ENCODE data around the gene EDIL3. TPM values are rescaled to one million over a fixed set of nuclear protein-coding genes. Genes with fewer than 3 reads are reported as not detected.

EDIL3 gene
- total RNA-seq, 1 donor from 2014 or later, result 604 TPM

GRCh38 chr5:84119252-84119651, 265.4 kb downstream of the EDIL3 start:
- no peak for DNase-seq (ENCODE audit: low spot score)
- H3K4me3 Mint-ChIP-seq (ENCODE audit: unreplicated experiment), result no peak overlapping the region
- H3K36me3 Mint-ChIP-seq (ENCODE audit: low read depth), result peaks cover 1% of the 10 kb centered on the region
- TF ChIP-seq, protein P1, sequence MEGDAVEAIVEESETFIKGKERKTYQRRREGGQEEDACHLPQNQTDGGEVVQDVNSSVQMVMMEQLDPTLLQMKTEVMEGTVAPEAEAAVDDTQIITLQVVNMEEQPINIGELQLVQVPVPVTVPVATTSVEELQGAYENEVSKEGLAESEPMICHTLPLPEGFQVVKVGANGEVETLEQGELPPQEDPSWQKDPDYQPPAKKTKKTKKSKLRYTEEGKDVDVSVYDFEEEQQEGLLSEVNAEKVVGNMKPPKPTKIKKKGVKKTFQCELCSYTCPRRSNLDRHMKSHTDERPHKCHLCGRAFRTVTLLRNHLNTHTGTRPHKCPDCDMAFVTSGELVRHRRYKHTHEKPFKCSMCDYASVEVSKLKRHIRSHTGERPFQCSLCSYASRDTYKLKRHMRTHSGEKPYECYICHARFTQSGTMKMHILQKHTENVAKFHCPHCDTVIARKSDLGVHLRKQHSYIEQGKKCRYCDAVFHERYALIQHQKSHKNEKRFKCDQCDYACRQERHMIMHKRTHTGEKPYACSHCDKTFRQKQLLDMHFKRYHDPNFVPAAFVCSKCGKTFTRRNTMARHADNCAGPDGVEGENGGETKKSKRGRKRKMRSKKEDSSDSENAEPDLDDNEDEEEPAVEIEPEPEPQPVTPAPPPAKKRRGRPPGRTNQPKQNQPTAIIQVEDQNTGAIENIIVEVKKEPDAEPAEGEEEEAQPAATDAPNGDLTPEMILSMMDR (IDR thresholded peaks at IDR 0.05), result no peak
- peaks cover 24% of the 10 kb centered on the region for H3K4me1 Mint-ChIP-seq (ENCODE audit: low read depth)
- H3K27me3 Mint-ChIP-seq (ENCODE audit: low read depth), result no peaks in the 10 kb centered on the region
- H3K27ac Mint-ChIP-seq (ENCODE audit: unreplicated experiment), result no peak overlapping the region
- no peaks in the 10 kb centered on the region for H3K9me3 Mint-ChIP-seq (ENCODE audit: low read depth)

- TF ChIP-seq, protein P1 (IDR thresholded peaks at IDR 0.05), result no peak
- H3K27ac Mint-ChIP-seq (ENCODE audit: unreplicated experiment), result no peak overlapping the region
- no peak overlapping the region for H3K4me3 Mint-ChIP-seq (ENCODE audit: unreplicated experiment)
- H3K9me3 Mint-ChIP-seq (ENCODE audit: low read depth), result no peaks in the 10 kb centered on the region
- DNase-seq (ENCODE audit: low spot score), result no peak
- H3K4me1 Mint-ChIP-seq (ENCODE audit: low read depth), result peaks cover 28% of the 10 kb centered on the region
- no peaks in the 10 kb centered on the region for H3K27me3 Mint-ChIP-seq (ENCODE audit: low read depth)
- H3K36me3 Mint-ChIP-seq (ENCODE audit: low read depth), result peaks cover 4% of the 10 kb centered on the region
Measured at GRCh38 chr5:84118551-84118950, 266.1 kb downstream of the EDIL3 start.

DNA sequence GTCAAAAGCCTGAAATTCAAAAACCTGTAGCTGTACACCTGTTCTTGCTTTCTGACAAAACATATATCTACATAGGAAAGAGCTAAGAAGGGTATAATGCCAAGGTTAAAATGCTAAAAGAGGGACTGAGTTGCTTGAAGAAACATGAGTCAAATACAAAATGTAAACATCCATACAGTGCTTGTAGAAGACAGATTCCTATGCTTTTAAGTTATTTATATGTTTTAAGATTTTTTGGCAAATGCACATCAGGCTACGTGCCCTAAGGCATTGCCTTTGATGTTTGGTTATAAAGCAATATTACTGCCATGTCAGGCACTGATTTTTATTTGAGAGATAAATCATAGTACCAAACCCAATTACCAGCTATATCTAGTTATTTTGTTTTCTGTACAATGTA, 269.0 kb downstream of the EDIL3 start:
- TF ChIP-seq, protein P1 (IDR thresholded peaks at IDR 0.05), result no peak
- Mint-ChIP-seq H3K27ac (ENCODE audit: unreplicated experiment) (peak overlapping the region; percentile 54), H3K9me3 (ENCODE audit: low read depth) (no peaks in the 10 kb centered on the region), H3K36me3 (ENCODE audit: low read depth) (peaks cover 14% of the 10 kb centered on the region), H3K4me3 (ENCODE audit: unreplicated experiment) (no peak overlapping the region), H3K4me1 (ENCODE audit: low read depth) (peaks cover 38% of the 10 kb centered on the region), H3K27me3 (ENCODE audit: low read depth) (no peaks in the 10 kb centered on the region)
- DNase-seq (ENCODE audit: low spot score), result no peak

DNA sequence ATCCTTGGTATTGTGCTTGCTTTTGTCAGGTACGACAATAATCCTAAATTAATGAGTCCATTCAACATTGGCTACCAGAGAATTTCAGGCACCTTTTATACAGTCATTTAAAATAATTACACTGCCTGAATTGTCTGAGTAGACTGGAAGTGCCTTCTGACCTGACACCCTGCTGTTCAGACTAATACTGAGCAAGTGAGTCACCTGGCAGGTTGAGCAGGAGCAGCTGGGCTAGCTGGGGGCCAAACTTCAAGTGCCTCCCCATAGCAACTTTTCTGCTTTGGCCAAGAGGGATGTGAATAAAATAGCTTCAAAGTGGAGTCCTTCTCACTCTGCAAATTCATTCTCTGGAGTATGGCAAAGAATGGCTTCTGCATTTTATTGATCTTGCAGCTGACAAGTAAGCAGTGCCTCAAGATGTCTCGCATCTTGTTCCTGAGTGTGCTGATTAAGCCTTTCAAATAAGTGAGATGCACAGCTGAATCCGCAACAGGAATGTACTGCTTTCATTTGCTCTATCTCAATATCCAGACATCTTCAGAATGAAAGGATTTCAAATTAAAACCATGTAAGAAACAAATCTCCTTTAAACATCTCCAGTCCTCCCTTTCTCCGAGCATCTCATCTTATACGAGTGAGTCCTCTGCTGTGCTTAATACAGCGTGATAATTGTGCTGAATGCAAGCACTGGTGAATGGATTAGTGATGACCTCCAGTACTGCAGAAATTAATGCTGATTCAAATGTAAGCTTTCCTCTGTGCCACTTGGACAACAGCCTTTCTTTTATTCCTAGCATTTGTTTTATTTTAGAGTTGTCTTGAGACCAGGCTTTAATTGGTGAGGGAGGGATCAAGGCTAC, 271.2 kb downstream of the EDIL3 start:
- Mint-ChIP-seq H3K4me3 (ENCODE audit: unreplicated experiment) (no peak overlapping the region), H3K9me3 (ENCODE audit: low read depth) (no peaks in the 10 kb centered on the region), H3K4me1 (ENCODE audit: low read depth) (peaks cover 30% of the 10 kb centered on the region), H3K27me3 (ENCODE audit: low read depth) (no peaks in the 10 kb centered on the region), H3K27ac (ENCODE audit: unreplicated experiment) (no peak overlapping the region), H3K36me3 (ENCODE audit: low read depth) (peaks cover 14% of the 10 kb centered on the region)
- DNase-seq (ENCODE audit: low spot score), result no peak
- TF ChIP-seq, protein P1 (IDR thresholded peaks at IDR 0.05), result no peak

DNA sequence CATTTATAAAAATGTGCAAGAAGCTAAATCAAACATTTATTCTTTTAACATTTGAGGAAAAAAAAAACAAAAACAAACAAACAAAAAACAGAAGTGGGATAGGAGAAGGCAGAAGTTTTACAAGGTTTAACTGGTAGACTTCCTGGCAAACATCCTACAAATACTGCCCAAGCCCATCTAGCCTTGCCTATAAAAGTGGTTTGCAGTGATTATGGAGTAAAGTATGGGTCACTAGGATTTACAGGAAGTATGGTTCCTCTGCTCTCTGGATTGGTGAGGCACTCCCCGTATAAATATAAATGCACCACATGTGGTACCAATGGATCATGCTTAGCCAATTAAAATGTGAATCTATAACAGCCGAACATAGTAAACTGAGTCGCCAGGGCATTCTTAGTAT, 291.9 kb downstream of the EDIL3 start:
- no peak overlapping the region for H3K27ac Mint-ChIP-seq (ENCODE audit: unreplicated experiment)
- no peak for DNase-seq (ENCODE audit: low spot score)
- H3K4me3 Mint-ChIP-seq (ENCODE audit: unreplicated experiment), result no peak overlapping the region
- peaks cover 4% of the 10 kb centered on the region for H3K36me3 Mint-ChIP-seq (ENCODE audit: low read depth)
- H3K4me1 Mint-ChIP-seq (ENCODE audit: low read depth), result peaks cover 35% of the 10 kb centered on the region
- no peaks in the 10 kb centered on the region for H3K27me3 Mint-ChIP-seq (ENCODE audit: low read depth)
- H3K9me3 Mint-ChIP-seq (ENCODE audit: low read depth), result peaks cover 4% of the 10 kb centered on the region
- TF ChIP-seq, protein P1 (IDR thresholded peaks at IDR 0.05), result no peak
